ENCODE data around the gene PKN3. TPM values are rescaled to one million over a fixed set of nuclear protein-coding genes. Genes with fewer than 3 reads are reported as not detected.

PKN3 gene
- total RNA-seq (2014; rRNA removed) (7.8 and 9.4 TPM in 2 replicates), Bru-seq, nascent RNA (percentile 43 among the genes with signal in this experiment), BruChase-seq, experiment 1, labeled RNA remaining after a 6-hour chase (percentile 50 among the genes with signal in this experiment), BruChase-seq, experiment 2, labeled RNA remaining after a 2-hour chase (percentile 44 among the genes with signal in this experiment)
- long read RNA-seq, partial matches to known transcripts = 5 of 16 reads
- long read RNA-seq, other reads (novel, unspliced or antisense) = 8 of 16 reads

DNA sequence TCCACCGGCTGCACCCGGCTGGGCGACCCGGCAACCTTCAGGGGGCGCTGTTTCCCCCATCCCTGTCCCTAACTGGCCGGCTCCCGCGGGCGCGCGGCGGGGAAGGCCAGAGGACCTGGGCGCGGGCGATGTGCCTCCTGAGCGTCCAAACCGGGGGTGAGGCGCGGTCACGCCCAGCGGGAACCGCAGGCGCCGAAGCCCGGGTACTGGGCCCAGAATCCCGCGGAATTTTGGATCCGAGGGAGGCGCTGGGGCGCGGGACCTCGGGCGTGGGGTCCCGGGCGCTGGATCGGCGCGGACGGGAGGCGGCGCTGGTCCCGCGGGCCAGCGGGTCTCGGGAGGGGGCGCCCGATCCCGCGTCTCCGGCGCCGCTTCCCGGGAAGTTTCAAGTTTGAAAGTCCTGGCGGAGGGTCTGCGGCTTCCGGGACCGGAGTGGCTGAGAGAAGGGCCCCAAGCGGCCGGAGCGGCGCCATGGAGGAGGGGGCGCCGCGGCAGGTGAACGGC is at the start of gene PKN3:
Gene PKN3 (plus strand): TSS at position 59 of the 504 bp plus-strand sequence. CDS start 413 bp downstream, at position 472.
- peak within 1 kb of the TSS; percentile 83 for H3K4me3 ChIP-seq (ENCODE audit: low read length)
- TF ChIP-seq, protein P1, sequence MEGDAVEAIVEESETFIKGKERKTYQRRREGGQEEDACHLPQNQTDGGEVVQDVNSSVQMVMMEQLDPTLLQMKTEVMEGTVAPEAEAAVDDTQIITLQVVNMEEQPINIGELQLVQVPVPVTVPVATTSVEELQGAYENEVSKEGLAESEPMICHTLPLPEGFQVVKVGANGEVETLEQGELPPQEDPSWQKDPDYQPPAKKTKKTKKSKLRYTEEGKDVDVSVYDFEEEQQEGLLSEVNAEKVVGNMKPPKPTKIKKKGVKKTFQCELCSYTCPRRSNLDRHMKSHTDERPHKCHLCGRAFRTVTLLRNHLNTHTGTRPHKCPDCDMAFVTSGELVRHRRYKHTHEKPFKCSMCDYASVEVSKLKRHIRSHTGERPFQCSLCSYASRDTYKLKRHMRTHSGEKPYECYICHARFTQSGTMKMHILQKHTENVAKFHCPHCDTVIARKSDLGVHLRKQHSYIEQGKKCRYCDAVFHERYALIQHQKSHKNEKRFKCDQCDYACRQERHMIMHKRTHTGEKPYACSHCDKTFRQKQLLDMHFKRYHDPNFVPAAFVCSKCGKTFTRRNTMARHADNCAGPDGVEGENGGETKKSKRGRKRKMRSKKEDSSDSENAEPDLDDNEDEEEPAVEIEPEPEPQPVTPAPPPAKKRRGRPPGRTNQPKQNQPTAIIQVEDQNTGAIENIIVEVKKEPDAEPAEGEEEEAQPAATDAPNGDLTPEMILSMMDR (conservative IDR thresholded peaks at IDR 0.05; ENCODE audit: low read depth, low read length) = peak; percentile 84
- no peak for TF ChIP-seq EZH2 (IDR thresholded peaks at IDR 0.05; ENCODE audit: low read length, unreplicated experiment)
- peak within 1 kb of the TSS; percentile 74 for H3K4me2 ChIP-seq (ENCODE audit: low read length)
- no peaks in the 10 kb centered on the region for H3K9me2 ChIP-seq (replicated peaks; ENCODE audit: low read length)
- no peak within 1 kb of the TSS for H3K27ac ChIP-seq (ENCODE audit: low read length)
- CTCF ChIA-PET = interaction anchor here (0.6 to 0.7 kb wide), 2 partner anchors 18 to 233 kb away, joined by 3 to 5 read pairs; no protein-coding TSS in a partner anchor
- H3K9ac ChIP-seq (ENCODE audit: low read length) = peak within 1 kb of the TSS; percentile 78
- BruUV-seq (replicated peaks) = no TSS peak
- POLR2A ChIA-PET (ENCODE audit: unreplicated experiment) = no interaction called here
- DNase-seq = peak; percentile 79
- H3K79me2 ChIP-seq (ENCODE audit: low read length) = no peaks in the 10 kb centered on the region
- no peaks in the 10 kb centered on the region for H3K36me3 ChIP-seq (ENCODE audit: low read depth, low read length)
- intact Hi-C loops (cut with micrococcal nuclease) = no loop called here
- peak; percentile 90 for ATAC-seq
- H3F3A ChIP-seq (ENCODE audit: low read length, unreplicated experiment) = no peaks in the 10 kb centered on the region
- H3K4me1 ChIP-seq (ENCODE audit: insufficient read depth, low read length) = no peaks in the 10 kb centered on the region
- no peaks in the 10 kb centered on the region for H3K27me3 ChIP-seq (ENCODE audit: low read length)
- H4K20me1 ChIP-seq (ENCODE audit: low read length) = no peaks in the 10 kb centered on the region
- no peaks in the 10 kb centered on the region for H3K9me3 ChIP-seq (ENCODE audit: low read length)
- H2AFZ ChIP-seq (ENCODE audit: low read length) = peak within 1 kb of the TSS; percentile 67

DNA sequence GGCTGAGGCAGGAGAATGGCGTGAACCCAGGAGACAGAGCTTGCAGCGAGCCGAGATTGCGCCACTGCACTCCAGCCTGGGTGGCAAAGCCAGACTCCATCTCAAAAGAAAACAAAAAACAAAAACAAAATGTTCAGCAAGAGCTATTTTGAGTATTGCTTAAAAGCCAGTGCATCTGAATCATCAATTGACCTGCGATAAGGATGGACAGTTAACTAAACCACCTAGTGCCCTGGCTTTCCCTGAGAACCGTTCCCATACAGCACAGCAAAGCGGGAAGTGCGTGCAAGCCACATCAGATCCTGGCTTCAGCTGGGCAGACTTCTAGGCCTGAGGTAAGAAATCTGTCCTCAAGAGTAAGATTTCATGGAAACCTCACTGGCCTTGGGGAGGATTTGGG is 48.4 kb upstream of the PKN3 start:
- H4K20me1 ChIP-seq (ENCODE audit: low read length) = no peaks in the 10 kb centered on the region
- CTCF ChIA-PET = no interaction called here
- H3K9me3 ChIP-seq (ENCODE audit: low read length) = no peaks in the 10 kb centered on the region
- BruUV-seq (replicated peaks) = no TSS peak
- no peak overlapping the region for H3K27ac ChIP-seq (ENCODE audit: low read length)
- H3F3A ChIP-seq (ENCODE audit: low read length, unreplicated experiment) = no peaks in the 10 kb centered on the region
- TF ChIP-seq EZH2 (IDR thresholded peaks at IDR 0.05; ENCODE audit: low read length, unreplicated experiment) (no peak), EZH2phosphoT487 (IDR thresholded peaks at IDR 0.05; ENCODE audit: borderline replicate concordance, low read length) (no peak)
- TF ChIP-seq, protein P1 (conservative IDR thresholded peaks at IDR 0.05; ENCODE audit: low read depth, low read length) = no peak
- ATAC-seq = no peak
- H3K4me1 ChIP-seq (ENCODE audit: insufficient read depth, low read length) = peaks cover 3% of the 10 kb centered on the region
- no peak overlapping the region for H3K9ac ChIP-seq (ENCODE audit: low read length)
- no peak for DNase-seq
- no peaks in the 10 kb centered on the region for H3K27me3 ChIP-seq (ENCODE audit: low read length)
- POLR2A ChIA-PET (ENCODE audit: unreplicated experiment) = no interaction called here
- no peaks in the 10 kb centered on the region for H3K36me3 ChIP-seq (ENCODE audit: low read depth, low read length)
- H3K4me3 ChIP-seq (ENCODE audit: low read length) = no peak overlapping the region
- H2AFZ ChIP-seq (ENCODE audit: low read length) = no peak overlapping the region
- peaks cover 22% of the 10 kb centered on the region for H3K79me2 ChIP-seq (ENCODE audit: low read length)
- no peak overlapping the region; the same call in 1 of the 2 replicates for H3K4me2 ChIP-seq (ENCODE audit: low read length)
- intact Hi-C loops (cut with micrococcal nuclease) = no loop called here
- H3K9me2 ChIP-seq (replicated peaks; ENCODE audit: low read length) = no peaks in the 10 kb centered on the region

DNA sequence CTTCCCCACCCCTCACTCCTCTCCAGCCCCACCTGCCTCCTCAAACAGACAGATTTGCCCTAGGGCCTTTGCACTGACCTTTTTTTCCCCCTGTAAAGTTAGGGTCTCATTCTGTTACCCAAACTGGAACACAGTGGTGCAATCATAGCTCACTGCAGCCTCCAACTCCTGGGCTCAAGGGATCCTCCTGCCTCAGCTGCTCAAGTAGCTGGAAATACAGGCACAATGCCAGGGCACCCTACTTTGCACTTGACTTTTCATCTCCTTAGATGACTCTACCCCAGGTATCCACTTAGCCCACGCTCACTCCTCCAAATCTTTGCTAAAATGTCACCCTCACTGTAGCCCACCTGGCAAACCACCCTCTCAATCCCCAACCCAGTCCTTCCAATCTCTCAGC is 47.8 kb upstream of the PKN3 start:
- H2AFZ ChIP-seq (ENCODE audit: low read length) = no peak overlapping the region
- H4K20me1 ChIP-seq (ENCODE audit: low read length) = no peaks in the 10 kb centered on the region
- no peaks in the 10 kb centered on the region for H3F3A ChIP-seq (ENCODE audit: low read length, unreplicated experiment)
- peaks cover 3% of the 10 kb centered on the region for H3K4me1 ChIP-seq (ENCODE audit: insufficient read depth, low read length)
- DNase-seq (no peak), ATAC-seq (no peak)
- ChIA-PET CTCF (no interaction called here), POLR2A (ENCODE audit: unreplicated experiment) (no interaction called here)
- no peak for TF ChIP-seq EZH2 (IDR thresholded peaks at IDR 0.05; ENCODE audit: low read length, unreplicated experiment)
- TF ChIP-seq EZH2phosphoT487 (IDR thresholded peaks at IDR 0.05; ENCODE audit: borderline replicate concordance, low read length) = no peak
- TF ChIP-seq, protein P1 (conservative IDR thresholded peaks at IDR 0.05; ENCODE audit: low read depth, low read length) = no peak
- no peaks in the 10 kb centered on the region for H3K36me3 ChIP-seq (ENCODE audit: low read depth, low read length)
- BruUV-seq (replicated peaks) = no TSS peak
- no peaks in the 10 kb centered on the region for H3K9me2 ChIP-seq (replicated peaks; ENCODE audit: low read length)
- H3K27ac ChIP-seq (ENCODE audit: low read length) = no peak overlapping the region
- intact Hi-C loops (cut with micrococcal nuclease) = no loop called here
- H3K4me3 ChIP-seq (ENCODE audit: low read length) = peak overlapping the region; percentile 37; the same call in 1 of the 2 replicates
- no peaks in the 10 kb centered on the region for H3K9me3 ChIP-seq (ENCODE audit: low read length)
- H3K27me3 ChIP-seq (ENCODE audit: low read length) = no peaks in the 10 kb centered on the region
- H3K9ac ChIP-seq (ENCODE audit: low read length) = no peak overlapping the region
- peak overlapping the region; percentile 59; the same call in 1 of the 2 replicates for H3K4me2 ChIP-seq (ENCODE audit: low read length)
- peaks cover 19% of the 10 kb centered on the region for H3K79me2 ChIP-seq (ENCODE audit: low read length)
